NB4 (cell line): ENCODE measurements around the gene GABBR2.

Source experiments
- CTCF ChIP-seq: IDR thresholded peaks from one replicate; pipeline ENCODE4 v1.5.1; 2012; ENCODE audit warnings: low read depth, low read length
- MAX ChIP-seq: IDR thresholded peaks from 2 replicates; pipeline ENCODE4 v1.6.1; 2011; ENCODE audit warnings: low read depth, low read length
- MYC ChIP-seq: IDR thresholded peaks from 2 replicates; pipeline ENCODE4 v1.6.1; 2011; ENCODE audit warnings: low read depth, low read length
- POLR2A ChIP-seq: IDR thresholded peaks from 2 replicates; pipeline ENCODE4 v1.6.1; 2011; ENCODE audit warnings: mild to moderate bottlenecking; ENCODE audit not compliant: insufficient read length; ENCODE audit errors: extremely low read depth

DNA sequence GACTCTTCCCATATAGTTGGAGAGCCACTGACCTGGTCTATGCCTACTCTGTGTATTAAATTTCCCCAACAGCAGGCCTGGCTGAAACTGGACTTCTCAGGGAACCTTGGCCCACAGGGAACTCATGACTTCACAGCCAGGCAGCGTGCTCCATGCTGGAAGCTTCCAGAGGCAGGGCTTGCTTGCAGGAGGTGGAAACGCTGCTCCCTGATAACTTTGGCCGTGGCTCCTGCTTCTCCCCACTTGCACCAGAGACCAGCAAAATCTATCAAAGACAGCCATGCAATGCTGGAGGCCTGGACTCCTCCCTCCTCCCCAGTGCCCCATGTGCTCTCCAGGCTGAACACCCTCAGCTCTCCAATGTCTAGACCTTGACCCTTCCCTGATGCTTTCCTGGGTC, 137.1 kb downstream of the GABBR2 start:
- no peak for TF ChIP-seq CTCF
- no peak for TF ChIP-seq POLR2A
- TF ChIP-seq MAX = no peak
- TF ChIP-seq MYC = no peak
